ENCODE measurements around the gene PPP1R1B.

DNA sequence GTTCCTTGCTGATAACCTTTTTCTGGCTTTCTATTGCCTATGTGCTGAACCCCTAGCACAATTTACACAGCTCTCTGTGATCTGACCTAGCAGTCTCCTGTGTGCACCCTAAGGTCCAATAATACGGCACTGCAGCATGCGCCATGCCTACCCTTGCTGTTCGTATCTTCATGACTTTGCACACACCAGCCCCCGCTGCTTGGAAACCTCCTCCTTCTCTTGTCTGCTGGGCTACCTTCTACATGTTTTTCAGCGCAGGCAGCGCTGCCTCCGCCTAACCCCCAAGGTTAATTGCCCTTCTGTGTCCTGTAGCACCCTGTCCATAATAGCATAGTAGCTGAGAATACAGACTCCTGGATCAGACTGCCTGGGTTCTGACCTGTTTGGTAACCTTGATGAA, 11.6 kb downstream of the PPP1R1B start:
- TF ChIP-seq, protein P1, sequence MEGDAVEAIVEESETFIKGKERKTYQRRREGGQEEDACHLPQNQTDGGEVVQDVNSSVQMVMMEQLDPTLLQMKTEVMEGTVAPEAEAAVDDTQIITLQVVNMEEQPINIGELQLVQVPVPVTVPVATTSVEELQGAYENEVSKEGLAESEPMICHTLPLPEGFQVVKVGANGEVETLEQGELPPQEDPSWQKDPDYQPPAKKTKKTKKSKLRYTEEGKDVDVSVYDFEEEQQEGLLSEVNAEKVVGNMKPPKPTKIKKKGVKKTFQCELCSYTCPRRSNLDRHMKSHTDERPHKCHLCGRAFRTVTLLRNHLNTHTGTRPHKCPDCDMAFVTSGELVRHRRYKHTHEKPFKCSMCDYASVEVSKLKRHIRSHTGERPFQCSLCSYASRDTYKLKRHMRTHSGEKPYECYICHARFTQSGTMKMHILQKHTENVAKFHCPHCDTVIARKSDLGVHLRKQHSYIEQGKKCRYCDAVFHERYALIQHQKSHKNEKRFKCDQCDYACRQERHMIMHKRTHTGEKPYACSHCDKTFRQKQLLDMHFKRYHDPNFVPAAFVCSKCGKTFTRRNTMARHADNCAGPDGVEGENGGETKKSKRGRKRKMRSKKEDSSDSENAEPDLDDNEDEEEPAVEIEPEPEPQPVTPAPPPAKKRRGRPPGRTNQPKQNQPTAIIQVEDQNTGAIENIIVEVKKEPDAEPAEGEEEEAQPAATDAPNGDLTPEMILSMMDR (IDR thresholded peaks at IDR 0.05; ENCODE audit: poor library complexity, severe bottlenecking), result no peak
- no peak for TF ChIP-seq EP300 (conservative IDR thresholded peaks at IDR 0.05; ENCODE audit: poor library complexity, severe bottlenecking)
- no peak for TF ChIP-seq EZH2 (IDR thresholded peaks at IDR 0.05; ENCODE audit: borderline replicate concordance, insufficient read depth, low read length, poor library complexity, severe bottlenecking)
- TF ChIP-seq RAD21 (conservative IDR thresholded peaks at IDR 0.05), result no peak
- TF ChIP-seq POLR2AphosphoS5 (IDR thresholded peaks at IDR 0.05), result no peak
- TF ChIP-seq, protein P2, sequence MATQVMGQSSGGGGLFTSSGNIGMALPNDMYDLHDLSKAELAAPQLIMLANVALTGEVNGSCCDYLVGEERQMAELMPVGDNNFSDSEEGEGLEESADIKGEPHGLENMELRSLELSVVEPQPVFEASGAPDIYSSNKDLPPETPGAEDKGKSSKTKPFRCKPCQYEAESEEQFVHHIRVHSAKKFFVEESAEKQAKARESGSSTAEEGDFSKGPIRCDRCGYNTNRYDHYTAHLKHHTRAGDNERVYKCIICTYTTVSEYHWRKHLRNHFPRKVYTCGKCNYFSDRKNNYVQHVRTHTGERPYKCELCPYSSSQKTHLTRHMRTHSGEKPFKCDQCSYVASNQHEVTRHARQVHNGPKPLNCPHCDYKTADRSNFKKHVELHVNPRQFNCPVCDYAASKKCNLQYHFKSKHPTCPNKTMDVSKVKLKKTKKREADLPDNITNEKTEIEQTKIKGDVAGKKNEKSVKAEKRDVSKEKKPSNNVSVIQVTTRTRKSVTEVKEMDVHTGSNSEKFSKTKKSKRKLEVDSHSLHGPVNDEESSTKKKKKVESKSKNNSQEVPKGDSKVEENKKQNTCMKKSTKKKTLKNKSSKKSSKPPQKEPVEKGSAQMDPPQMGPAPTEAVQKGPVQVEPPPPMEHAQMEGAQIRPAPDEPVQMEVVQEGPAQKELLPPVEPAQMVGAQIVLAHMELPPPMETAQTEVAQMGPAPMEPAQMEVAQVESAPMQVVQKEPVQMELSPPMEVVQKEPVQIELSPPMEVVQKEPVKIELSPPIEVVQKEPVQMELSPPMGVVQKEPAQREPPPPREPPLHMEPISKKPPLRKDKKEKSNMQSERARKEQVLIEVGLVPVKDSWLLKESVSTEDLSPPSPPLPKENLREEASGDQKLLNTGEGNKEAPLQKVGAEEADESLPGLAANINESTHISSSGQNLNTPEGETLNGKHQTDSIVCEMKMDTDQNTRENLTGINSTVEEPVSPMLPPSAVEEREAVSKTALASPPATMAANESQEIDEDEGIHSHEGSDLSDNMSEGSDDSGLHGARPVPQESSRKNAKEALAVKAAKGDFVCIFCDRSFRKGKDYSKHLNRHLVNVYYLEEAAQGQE (IDR thresholded peaks at IDR 0.05; ENCODE audit: borderline replicate concordance), result no peak
- TF ChIP-seq TAF1 (IDR thresholded peaks at IDR 0.05; ENCODE audit: low read depth), result no peak
